Adrenal gland (tissue), 5 donors: Measurements from ENCODE around the gene ITGB4.
"Not testable (repeated sequence)": the region's sequence is repeated elsewhere in the genome, so short reads cannot be mapped to it uniquely, and the experiment has no call there.

Source experiments
- CTCF ChIP-seq, 6 experiments: fragments of 450-650 bp in 4 of 6; fragments of 200-600 bp in 2 of 6; sonication (generic) in 1 of 6; IDR thresholded peaks; 1 replicate in 5 of 6; 2 replicates in 1 of 6; pipeline versions ENCODE4 v1.5.1 to v1.8.0; 2016 to 2021; ENCODE audit warnings: antibody characterized with exemption in 6 of 6, mild to moderate bottlenecking in 2 of 6, moderate library complexity in 1 of 6
- POLR2A ChIP-seq, 2 donors: fragments of 450-650 bp; IDR thresholded peaks; one replicate each; pipeline ENCODE4 v1.6.1; 2017; ENCODE audit warnings: antibody characterized with exemption in 2 of 2, mild to moderate bottlenecking in 2 of 2, moderate library complexity in 1 of 2
- donor health status: DM: no; HTN: no; CAD: no.

GRCh38 chr17:75759978-75760640 lies 38.9 kb downstream of the ITGB4 start:
- TF ChIP-seq CTCF, POLR2A (IDR thresholded peaks at IDR 0.05): not testable (repeated sequence)
